Hippocampal formation (tissue), 2 donors: ENCODE data around the gene MPEG1.
A peak's percentile ranks its signal among the peaks of the same experiment; 100 is the strongest.

ENCODE experiments used
- DNase-seq, 2 donors: peaks; one replicate each; lab custom pipeline; 2025; lab: John Stamatoyannopoulos, UW

Gene MPEG1

DNA sequence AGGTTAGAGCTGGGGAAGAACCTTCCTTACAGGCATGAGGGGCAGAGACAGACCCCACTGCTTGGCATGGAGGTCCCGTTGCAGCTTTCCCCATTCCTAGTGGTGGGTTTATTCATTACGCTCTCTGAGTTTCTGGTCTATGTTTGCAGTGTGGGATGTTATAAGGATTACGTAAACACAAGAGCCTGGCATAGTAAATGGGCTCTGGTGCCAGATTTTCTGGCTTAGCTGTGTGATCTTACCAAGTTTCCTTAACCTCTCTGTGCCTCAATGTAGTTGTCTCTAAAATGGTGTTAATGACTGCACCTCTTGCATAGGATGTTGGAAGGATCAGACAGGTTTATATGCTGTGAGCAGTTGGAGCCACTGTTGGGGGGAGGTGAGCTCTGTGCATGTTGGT, 25.7 kb downstream of the MPEG1 start:
- DNase-seq: no peak

DNA sequence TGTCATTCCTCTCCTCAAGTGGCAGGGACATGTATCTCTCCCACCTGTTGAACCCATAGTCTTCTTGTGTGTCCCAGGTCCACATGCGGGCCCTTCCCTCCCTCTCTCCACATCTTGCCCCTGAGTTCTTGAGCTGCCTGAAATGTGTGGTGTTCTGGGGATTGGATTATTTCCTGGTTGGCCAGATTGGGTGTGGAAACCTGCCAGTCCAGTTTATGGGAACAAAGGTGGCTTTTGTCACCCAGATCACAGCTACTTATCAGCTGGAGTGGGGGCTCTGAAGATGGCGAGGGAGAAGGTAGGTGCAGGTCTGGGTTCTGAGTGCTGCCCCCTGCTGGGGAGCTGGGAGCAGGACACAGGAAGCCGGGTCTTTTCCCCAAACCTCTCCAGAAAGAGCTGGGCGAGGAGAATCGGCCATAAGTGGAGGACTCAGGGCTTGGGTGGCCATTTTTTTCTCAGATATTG, 26.6 kb downstream of the MPEG1 start:
- peak in 1 of 2 donors; percentile 14 for DNase-seq

DNA sequence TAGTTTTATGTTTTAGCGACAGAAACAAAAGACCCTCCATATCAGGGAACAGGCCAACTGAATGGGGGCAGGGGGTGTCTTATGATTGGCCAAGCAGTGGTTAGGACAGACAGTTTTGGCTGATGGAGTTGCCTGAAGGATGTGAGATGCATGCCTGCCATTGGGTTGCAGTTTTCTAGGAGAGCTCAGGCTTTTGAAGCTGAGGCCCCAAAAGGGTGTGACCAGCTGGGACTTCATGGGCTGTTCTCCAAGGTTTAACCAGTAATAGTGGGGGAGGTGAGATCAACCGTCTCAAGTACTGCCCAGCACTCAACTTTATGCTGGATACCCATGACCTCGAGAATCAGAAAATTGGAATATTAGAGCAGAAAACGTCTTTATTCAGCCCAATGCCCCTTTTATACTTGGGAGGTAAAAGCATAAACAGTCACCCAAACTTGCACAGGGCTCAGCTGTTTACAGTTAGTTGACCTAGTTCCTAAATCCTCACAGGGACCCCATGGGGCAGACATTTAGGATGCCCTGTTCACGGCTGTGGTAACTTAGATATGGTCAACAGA, 27.3 kb downstream of the MPEG1 start:
- DNase-seq: no peak

DNA sequence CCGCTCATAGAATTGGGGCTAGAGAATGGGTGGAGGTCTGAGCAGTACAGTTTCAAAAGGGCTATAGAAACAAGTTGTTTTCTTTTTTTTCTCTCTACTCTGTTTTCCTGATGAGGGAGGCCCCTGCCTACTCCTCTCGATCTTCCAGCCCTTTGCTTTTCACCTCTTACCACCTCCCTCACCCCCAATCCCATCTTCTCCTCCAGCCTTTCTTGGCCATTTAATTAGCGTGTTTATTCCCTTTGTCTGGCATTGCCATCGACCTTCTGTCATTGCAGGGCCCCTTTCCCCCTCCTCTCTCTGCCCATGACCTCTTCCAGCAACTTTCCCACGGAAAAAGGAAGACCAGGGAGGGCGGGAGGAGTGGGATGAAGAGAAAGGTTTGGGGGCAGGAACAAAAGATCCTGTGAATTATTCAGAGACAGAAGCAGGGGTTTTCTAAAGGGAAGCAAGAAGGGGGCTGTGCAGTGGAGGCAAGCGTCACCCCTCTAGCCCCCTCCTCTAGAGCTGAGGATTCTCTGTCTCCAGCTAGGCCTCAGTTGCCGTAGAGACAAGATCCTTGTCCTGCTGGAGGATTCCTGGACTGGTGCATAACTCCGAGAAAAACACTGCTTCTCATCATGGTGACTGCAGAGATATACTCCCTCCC, 27.9 kb downstream of the MPEG1 start:
- DNase-seq: no peak

DNA sequence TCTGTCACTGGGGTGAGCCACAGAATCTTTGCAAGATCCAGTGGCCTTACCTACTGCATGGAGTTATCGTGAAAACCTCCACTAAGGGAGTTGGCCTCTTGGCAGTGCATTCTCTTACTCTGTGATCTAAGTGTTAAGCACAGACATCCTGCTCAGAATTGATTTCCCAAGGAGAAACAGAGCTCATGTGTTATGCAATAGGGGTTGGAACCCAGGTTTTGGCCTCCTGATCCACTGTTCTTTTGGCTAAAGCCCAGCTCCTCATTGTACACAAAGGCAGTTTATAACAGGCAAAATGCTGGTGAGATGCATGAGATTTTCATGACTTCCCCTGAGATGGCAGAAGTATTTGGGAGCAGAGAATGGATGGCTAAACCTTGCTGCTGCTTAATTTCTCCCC, 29.0 kb downstream of the MPEG1 start:
- DNase-seq: no peak

DNA sequence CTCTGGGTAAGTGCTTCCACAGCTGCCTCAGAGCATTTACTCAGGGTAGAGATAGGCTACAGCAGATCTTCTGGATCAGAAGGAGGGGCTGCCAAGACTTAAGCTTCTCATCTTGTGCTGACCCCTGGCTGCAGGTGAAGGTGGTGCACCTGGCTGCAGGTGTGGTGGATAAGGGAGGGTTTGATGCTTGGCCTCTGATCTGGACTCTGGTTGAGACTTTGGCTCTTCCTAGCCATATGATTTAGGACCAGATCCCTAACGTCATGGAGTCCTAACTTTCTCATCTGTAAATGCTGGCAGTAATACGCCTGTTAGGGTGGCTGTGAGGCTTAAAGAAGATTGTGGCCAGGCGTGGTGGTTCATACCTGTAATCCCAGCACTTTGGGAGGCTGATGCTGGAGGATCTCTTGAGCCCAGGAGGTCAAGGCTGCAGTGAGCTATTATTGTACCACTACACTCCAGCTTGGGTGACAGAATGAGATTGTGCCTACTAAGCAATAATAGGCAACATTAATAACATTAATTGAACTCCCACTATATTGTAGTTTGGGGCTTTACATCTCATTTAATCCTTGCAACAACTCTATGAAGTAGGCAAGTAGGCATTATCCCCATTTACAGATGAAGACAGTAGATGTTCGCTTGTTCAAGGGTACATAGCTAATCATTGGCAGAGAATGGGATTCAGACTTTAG, 30.1 kb downstream of the MPEG1 start:
- no peak for DNase-seq

DNA sequence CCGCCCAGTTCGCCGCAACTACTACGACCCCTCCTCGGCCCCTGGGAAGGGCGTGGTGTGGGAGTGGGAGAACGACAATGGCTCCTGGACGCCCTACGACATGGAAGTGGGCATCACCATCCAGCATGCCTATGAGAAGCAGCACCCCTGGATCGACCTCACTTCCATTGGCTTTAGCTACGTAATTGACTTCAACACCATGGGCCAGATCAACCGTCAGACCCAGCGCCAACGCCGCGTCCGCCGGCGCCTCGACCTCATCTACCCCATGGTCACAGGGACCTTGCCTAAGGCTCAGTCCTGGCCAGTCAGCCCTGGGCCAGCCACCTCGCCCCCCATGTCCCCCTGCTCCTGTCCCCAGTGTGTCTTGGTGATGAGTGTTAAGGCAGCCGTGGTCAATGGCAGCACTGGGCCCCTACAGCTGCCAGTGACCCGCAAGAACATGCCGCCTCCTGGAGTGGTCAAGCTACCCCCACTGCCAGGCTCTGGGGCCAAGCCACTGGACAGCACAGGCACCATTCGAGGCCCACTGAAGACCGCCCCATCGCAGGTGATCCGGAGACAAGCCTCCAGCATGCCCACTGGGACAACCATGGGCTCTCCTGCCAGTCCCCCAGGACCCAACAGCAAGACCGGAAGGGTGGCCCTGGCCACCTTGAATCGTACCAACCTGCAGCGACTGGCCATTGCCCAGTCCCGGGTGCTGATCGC, 30.8 kb downstream of the MPEG1 start:
- DNase-seq: no peak

DNA sequence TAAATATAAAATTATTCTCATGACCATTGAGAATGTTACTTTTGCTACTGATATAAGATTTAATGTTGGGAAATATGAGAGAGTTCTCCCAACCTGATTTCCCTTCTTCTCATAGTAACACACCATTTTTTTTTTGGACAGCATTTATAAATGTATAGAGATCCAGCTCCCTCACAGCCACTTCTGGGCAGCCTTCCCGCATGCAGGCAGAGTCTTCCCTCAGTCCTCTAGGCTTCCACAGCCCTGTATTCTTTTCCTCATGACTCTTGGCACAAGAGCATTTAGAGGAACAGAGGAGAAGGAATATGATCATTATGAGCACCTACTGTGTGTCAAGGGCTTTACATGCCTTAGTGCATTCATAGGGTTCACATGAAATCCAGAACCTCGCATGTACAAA, 31.8 kb downstream of the MPEG1 start:
- no peak for DNase-seq

DNA sequence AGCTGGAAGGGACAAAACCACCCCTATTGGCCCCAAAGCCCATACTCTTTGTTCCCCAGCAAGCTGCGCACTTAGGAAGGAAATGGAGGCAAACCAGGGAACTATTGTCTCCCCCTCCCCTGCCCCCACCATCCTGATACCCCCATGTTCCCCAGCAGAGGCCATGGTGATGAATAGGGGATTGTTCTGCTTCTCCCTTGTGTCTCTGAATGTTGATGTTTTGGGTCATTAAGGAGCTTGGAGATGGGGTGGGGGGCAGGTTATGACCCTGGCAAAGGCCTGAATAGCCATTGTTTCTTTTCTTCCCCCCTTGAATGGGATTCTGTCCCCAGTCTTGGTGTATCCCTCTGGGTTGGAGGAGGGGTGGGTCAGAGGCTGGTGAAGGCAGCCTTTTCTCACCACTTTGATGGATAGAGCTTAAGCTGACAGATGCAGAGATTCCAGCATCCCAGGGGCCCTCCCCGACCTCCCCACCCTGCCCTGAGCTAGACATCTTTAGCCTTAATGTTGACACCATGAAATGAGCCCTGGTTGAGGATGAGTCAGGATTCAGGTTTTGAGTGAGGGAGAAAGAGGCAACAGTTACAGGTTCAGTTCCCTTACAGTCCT, 32.5 kb downstream of the MPEG1 start:
- peak; percentile 57 to 81 for DNase-seq

DNA sequence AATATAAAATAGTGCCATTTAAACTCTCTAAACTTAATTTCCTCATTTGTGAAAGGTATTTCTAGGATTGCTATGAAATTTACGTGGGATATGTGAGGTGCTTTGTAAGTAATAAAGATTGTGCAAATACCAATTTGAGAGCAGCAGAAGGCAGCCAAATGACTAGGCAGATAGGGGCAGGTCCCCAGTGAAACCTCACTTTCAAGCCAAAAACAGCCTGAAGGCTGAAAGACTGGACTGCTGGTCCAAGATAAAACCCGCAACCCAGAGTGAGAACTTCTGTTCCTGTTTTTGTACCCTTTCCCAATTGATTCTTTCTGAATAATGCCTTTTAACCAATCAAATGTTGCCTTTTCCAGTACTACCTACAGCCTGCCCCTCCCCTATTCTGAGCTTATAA, 33.6 kb downstream of the MPEG1 start:
- no peak for DNase-seq

DNA sequence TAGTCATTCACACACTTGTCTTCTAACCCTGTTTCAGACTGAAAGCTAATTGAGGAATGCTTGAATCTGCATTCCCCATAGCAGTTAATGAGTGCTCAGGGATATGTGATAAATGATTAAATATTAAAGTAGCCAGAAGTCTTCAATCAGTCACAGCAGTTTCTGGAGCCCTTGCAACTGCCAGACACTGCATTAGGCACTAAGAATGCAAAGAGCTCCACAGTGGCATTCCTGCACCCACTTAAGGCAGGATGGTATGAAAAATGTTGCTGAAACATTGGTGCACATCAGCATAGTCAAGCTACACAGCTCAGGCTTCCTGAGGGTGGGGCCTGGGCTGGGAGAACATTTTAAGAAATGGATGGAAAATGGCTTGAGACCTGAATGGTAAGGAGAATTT, 34.3 kb downstream of the MPEG1 start:
- DNase-seq: no peak

DNA sequence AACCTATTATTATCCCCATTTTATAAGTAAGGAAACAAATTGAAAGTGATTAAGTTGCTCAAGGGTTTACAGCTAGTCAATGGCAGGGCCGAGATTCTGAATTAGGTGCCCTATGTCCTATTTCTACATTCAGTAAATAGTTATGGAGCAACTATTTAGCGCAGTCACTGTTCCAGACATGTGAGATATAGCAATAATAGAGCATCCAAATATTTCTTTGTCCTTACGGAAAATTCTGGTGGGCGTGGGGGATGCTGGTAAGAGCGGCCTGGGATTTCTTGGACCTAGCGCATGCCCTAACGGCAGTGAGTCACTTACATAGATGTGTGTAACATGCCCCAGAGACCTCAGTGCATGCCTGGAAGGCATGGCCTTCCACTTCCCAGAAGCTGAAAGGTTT, 36.4 kb downstream of the MPEG1 start:
- DNase-seq: no peak

DNA sequence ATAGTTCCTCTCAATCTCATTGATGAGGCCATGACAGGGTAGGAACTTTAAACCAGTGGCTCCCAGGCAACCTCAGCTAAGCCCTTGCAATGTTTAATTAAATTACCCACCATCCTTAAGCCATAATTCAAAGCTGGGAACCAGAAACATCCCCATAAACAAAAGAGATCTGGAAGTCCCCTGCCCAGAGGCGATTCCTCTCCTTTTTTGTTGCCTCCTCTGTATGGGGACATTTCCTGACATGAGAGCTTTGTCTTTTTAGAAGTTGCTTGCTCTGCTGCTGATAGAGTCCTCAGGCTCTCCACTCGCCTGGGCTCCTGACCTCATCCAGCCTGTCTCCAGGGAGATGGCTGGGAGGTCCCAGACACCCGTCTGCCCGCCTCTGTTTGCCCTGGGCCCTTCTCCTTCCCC, 37.6 kb downstream of the MPEG1 start:
- peak in 1 of 2 donors; percentile 17 for DNase-seq

DNA sequence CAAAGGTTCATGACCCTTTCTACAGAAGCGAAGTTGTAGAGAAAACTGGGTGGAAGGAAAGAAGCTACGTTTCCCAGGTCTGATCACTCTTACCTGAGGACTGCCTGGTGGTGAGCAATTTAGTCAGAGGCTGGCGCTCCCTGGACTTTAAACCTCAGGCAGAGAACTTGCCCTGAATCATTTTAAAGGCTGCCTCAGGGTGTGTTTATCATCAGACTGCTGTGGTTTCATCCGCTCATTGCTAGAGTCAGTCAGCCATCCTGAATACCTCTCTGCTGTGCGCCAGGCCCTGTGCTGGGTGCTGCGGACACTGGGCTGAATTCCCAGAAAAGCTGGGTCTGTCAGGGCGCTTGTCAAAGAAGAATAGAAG, 38.1 kb downstream of the MPEG1 start:
- DNase-seq: no peak

DNA sequence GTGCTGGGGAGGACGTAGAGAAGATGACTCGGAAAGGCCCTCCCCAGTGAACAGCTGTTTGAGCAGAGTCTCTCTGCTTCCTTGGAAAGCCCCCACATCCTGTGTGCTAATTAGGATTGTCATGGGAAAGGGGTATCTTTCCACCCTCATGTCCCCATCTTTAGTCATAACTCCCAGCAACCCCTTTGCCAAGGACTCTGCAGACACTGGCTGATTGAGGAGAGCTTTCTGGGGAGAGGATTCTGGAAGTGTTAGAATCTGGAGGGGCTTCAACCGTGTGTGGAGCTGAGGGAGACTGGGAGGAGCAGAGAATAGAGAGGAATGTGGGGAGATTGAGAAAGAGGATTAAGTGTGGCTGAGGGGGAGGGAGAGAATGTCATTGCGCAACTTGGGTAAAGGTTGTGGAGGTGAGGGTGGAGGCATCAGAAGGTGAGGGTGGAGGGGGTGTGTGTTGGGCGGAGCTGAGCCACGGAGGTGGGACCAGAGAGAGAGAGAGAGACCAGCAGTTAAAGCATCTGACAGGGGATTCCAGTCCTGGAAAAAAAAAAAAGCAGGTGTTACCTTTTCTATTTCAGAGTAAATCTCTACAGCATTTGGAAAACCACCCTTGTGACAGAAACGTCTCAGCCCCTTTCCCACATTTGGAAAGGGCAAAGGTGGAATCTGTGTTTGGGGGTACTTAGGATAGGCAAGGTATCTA, 38.6 kb downstream of the MPEG1 start:
- DNase-seq: no peak

DNA sequence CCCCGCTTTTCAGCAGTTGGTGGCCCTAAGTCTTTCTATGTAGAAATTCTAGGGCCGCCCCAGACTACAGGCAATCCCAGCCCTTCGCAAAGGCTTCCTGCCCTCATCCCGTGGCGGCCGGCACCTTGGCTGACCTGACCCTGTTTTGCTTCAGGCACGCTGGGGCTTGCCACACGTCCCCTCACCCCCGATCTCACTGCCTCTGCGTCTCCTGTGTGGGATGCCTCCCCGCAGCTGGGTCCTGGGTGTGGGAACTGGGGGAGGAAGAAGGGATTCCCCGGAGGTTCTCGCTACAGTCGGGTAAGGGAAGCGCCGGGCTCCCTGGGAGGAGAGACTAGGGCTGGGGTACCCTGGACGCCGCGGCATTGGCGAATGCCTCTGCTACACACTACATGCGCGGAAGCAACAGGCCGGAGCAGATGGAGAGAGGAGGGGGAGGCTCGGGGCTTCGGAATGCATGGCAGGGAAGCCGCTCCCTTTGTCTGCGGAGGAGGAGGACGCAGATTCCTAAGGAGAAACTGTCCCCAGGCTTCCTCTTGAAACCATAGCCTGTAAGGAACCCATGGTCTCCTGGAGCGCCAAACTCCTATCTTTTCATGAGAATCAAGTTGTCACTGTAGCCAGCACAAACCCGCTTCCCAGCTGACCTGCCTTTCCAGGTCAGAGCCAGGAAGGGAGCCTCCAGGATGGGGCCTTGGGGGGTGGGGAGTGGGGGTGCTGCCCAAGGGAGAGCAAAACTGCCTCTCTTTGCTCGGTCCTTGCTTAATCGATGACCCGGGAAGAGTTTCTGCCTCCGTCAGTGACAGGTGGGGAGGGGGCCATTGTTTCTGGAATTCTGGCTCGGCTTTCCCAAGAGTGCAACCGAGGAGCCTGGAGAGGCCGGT, 39.4 kb downstream of the MPEG1 start:
- DNase-seq: peak in 1 of 2 donors; percentile 37

DNA sequence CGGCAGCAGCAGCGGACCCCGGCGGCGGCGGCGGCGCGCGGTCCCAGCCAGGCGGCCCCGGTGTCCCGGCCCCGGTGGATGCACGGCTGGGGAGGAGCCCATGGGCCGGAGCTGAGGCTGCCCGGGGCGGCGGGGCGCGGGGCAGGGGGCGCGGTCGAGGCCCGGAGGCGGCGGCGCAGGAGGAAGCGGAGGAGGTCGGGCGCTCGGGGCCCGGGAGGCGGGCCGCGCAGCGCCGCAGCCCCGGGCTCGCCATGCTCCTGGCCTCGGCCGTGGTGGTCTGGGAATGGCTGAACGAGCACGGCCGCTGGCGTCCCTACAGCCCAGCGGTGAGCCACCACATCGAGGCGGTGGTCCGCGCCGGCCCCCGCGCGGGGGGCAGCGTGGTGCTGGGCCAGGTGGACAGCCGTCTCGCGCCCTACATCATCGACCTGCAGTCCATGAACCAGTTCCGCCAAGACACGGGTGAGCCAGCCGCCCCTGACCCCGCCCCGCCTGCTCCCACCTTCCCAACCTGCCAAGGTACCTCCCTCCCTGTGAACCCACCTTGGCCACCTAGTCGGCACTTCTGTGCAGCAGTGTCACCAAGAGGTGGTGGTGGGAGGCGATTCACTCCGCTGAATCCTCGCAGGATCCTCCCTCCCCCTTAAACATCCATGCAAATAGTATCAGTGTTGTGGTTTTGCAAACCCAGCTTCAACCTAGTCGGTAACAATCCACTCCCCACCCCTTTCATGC, 40.2 kb downstream of the MPEG1 start:
- peak in 1 of 2 donors; percentile 16 for DNase-seq

DNA sequence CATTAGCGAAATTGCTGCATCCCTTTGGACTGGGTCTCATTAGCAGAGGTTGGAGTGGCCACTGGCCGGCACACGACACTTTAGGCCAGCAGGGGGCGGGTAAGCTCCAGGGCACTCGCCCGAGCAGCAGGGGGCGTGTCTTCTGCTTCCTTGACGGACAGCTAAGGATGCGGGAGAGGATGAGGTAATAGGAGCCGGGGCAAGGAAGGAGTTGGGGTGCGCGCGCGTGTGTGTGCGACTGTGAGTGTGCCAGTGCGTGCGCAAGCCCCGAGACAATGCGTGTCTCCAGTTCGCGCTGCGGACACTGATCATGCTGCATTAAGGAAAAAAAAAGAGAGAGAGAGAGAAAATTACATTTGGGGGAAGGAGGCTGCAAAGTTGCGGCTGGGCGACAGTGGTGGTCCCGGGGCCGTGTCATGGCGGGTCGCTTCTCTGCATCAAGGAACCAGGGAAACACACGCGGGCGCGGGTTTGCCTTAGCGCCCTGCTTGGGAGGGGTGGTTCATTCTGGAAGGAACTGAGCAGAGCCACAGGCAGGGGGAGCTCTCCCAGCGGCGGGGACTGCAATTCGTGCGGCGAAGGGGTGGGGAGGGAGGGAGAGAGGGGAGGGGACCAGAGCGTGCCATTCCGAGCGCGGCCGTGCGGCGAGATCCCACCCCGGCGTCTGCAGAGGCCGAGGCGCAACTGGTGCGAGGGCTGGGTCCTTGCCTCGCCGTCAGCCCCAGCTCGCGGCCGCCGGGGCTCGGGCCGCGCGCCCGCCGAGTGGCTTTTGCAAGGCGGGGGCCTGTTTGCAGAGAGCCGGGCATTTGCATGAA, 41.0 kb downstream of the MPEG1 start, which contains the start of gene DTX4:
TSS of gene DTX4 (plus strand) at position 625 of the 815 bp plus-strand sequence. CDS start 464 bp downstream, outside the sequence.
- DNase-seq: peak; percentile 87 to 90

DNA sequence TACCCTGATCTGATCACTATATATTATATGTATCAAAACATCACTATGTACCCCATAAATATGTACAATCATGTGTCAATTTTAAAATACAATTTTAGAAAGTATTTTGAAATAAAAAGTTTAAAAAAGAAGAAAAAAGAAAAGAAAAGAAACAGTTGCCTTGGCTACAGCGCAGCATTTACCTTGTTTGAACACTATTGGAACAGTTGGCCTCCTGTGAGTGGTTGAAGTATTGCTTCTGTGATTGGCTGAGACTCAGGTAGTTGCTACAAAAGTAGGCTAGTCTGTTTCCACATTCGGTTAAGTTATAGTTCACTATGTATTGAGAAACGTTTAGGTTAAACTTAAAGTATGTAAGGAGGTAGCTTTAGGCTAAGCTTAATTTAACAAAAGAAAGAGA, 48.7 kb downstream of the MPEG1 start:
- DNase-seq: no peak
